ENCODE measurements around the gene CDC25B. TPM values are rescaled to one million over a fixed set of nuclear protein-coding genes. Genes with fewer than 3 reads are reported as not detected.
A peak's percentile ranks its signal among the peaks of the same experiment; 100 is the strongest.

The CDC25B gene
- total RNA-seq, 1 experiment from 2014 or later = 66.7 TPM

DNA sequence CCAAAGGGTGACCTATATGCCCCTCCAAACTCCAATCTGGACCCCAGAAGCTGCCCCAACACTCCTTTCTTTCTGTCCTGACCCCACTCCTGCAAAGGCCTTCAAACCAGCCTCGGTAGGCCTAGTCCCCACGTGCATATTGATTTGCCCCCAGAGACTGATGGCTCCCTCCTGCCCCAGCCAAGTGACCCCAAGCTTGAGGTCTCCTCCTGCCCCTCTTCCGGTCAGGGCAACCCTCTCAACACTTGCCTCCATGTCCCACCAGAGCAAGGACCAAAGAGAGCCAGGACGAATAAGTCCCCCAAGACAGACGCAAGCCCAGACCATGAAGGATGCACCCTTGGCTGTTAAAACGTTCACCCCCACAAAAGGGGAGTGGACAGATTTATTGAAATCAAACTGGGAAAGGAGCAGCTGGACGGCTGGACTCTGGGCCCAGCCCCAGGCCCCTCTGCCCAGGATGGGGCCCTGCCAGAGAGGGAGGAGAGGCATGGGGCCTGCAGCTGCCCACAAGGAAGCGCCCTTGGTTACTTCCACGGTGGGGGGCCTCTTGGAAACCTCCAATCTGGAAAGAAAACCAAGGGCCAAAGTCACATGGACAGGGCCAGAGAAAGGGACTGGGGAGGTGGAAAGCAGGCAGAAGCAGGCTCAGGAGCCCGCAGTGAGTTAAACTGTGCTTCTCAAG lies 12.5 kb upstream of the CDC25B start:
- TF ChIP-seq, protein P1, sequence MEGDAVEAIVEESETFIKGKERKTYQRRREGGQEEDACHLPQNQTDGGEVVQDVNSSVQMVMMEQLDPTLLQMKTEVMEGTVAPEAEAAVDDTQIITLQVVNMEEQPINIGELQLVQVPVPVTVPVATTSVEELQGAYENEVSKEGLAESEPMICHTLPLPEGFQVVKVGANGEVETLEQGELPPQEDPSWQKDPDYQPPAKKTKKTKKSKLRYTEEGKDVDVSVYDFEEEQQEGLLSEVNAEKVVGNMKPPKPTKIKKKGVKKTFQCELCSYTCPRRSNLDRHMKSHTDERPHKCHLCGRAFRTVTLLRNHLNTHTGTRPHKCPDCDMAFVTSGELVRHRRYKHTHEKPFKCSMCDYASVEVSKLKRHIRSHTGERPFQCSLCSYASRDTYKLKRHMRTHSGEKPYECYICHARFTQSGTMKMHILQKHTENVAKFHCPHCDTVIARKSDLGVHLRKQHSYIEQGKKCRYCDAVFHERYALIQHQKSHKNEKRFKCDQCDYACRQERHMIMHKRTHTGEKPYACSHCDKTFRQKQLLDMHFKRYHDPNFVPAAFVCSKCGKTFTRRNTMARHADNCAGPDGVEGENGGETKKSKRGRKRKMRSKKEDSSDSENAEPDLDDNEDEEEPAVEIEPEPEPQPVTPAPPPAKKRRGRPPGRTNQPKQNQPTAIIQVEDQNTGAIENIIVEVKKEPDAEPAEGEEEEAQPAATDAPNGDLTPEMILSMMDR (IDR thresholded peaks at IDR 0.05; ENCODE audit: insufficient read depth in 1 of 2, low read depth in 1 of 2, low read length in 1 of 2, severe bottlenecking in 1 of 2, unreplicated experiment in 1 of 2) = no peak
- H3K27me3 ChIP-seq (replicated peaks; ENCODE audit: control insufficient read depth, insufficient read depth, low read length) = no peaks in the 10 kb centered on the region
- H3K4me3 Mint-ChIP-seq (ENCODE audit: unreplicated experiment) = peak overlapping the region; percentile 31
- H3K4me1 ChIP-seq = peaks cover 29% of the 10 kb centered on the region
- intact Hi-C loops (cut with micrococcal nuclease; ENCODE audit: unreplicated experiment) = no loop called here
- H3K4me3 ChIP-seq (ENCODE audit: low read depth, low read length) = no peak overlapping the region
- H3K36me3 ChIP-seq (ENCODE audit: control insufficient read depth, insufficient read depth, low read length) = no peaks in the 10 kb centered on the region
- H3K36me3 Mint-ChIP-seq (ENCODE audit: insufficient read depth, unreplicated experiment) = peaks cover 14% of the 10 kb centered on the region
- H3K27ac Mint-ChIP-seq (ENCODE audit: unreplicated experiment) = no peak overlapping the region
- peaks cover 3% of the 10 kb centered on the region for H3K4me1 Mint-ChIP-seq (ENCODE audit: low read depth, unreplicated experiment)
- peaks cover 4% of the 10 kb centered on the region for H3K27me3 Mint-ChIP-seq (ENCODE audit: insufficient read depth, unreplicated experiment)
- H3K9me3 ChIP-seq = no peaks in the 10 kb centered on the region
- BruUV-seq (replicated peaks) = no TSS peak
- H3K9me3 Mint-ChIP-seq (ENCODE audit: unreplicated experiment) = no peaks in the 10 kb centered on the region
- ChIA-PET CTCF (interaction anchor here (0.6 to 2.6 kb wide), 2 partner anchors 67 to 85 kb away, joined by 4 to 7 read pairs; no protein-coding TSS in a partner anchor), POLR2A (interaction anchor here (0.5 to 0.6 kb wide), 2 partner anchors 189 to 944 kb away, joined by 4 to 6 read pairs; no protein-coding TSS in a partner anchor)
- DNase-seq = no peak

DNA sequence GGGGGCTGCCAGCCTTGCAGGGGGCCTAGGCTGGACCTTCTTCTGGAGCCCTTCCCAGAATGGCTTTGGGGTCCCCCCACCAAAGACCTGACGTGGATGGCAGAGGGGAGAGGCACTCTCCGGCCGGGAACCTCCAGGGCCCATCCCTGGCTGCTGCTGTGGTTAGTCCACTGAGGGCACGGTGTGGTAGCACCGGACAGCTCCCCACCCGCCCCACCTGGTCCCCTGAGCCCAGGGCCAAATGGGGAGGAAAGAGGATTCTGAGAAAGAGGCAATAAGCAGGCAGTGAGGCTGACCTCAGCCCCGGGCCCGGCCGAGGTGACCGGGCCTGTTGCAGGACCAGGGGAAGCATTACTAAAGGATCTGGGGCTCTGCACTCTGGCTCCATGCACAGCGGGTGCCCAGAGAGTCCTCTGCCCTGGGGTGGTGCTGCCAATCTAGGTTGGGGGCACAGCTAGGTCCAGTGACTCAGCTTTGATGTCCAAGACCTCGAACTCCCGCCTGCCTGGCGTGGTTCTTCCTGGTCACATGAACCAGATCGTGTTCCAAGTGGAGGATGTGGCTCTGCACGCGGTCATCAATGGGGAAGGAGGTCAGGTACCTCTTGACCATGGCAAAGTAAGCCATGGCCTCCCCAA lies 11.8 kb upstream of the CDC25B start:
- no peaks in the 10 kb centered on the region for H3K9me3 Mint-ChIP-seq (ENCODE audit: unreplicated experiment)
- TSS peak; percentile 86 for BruUV-seq (replicated peaks)
- intact Hi-C loops (cut with micrococcal nuclease; ENCODE audit: unreplicated experiment) = no loop called here
- H3K27ac Mint-ChIP-seq (ENCODE audit: unreplicated experiment) = no peak overlapping the region
- Histone ChIP-seq H3K4me1 (peaks cover 29% of the 10 kb centered on the region), H3K36me3 (ENCODE audit: control insufficient read depth, insufficient read depth, low read length) (no peaks in the 10 kb centered on the region), H3K9me3 (no peaks in the 10 kb centered on the region), H3K27me3 (replicated peaks; ENCODE audit: control insufficient read depth, insufficient read depth, low read length) (no peaks in the 10 kb centered on the region), H3K4me3 (ENCODE audit: low read depth, low read length) (no peak overlapping the region)
- H3K4me3 Mint-ChIP-seq (ENCODE audit: unreplicated experiment) = peak overlapping the region; percentile 30
- DNase-seq = no peak
- peaks cover 14% of the 10 kb centered on the region for H3K36me3 Mint-ChIP-seq (ENCODE audit: insufficient read depth, unreplicated experiment)
- H3K4me1 Mint-ChIP-seq (ENCODE audit: low read depth, unreplicated experiment) = peaks cover 7% of the 10 kb centered on the region
- ChIA-PET CTCF (interaction anchor here (0.6 kb wide), 1 partner anchor 84 kb away, joined by 4 read pairs; no protein-coding TSS in a partner anchor), POLR2A (interaction anchor here (1.6 kb wide), 1 partner anchor 12 kb away, joined by 5 read pairs; the partner anchor contains the start of gene CDC25B)
- peaks cover 6% of the 10 kb centered on the region for H3K27me3 Mint-ChIP-seq (ENCODE audit: insufficient read depth, unreplicated experiment)
- TF ChIP-seq, protein P1 (IDR thresholded peaks at IDR 0.05; ENCODE audit: insufficient read depth in 1 of 2, low read depth in 1 of 2, low read length in 1 of 2, severe bottlenecking in 1 of 2, unreplicated experiment in 1 of 2) = no peak

DNA sequence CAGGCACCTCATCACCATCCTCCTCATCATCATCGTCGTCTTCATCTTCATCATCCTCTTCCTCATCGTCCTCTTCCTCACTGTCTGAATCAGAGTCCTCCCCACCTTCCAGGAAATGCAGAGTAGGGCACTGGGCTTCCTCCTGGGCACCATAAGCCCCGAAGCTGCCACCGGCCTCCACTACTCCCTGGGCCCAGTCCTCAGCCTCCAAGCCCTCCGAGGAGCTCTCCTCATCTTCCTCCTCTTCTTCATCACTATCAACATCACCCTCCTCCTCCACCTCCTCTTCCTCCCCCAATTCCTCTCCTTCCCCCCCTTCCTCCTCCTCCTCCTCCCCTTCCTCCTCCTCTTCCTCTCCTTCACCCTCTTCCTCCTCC lies 11.3 kb upstream of the CDC25B start:
- TF ChIP-seq, protein P1 (IDR thresholded peaks at IDR 0.05; ENCODE audit: insufficient read depth in 1 of 2, low read depth in 1 of 2, low read length in 1 of 2, severe bottlenecking in 1 of 2, unreplicated experiment in 1 of 2) = no peak
- DNase-seq = no peak
- ChIA-PET POLR2A (interaction anchor here (1.6 kb wide), 1 partner anchor 11 kb away, joined by 5 read pairs; the partner anchor contains the start of gene CDC25B), CTCF (interaction anchor here (2.5 kb wide), 1 partner anchor 17 kb away, joined by 8 read pairs; the partner anchor contains the start of gene ADISSP)
- Mint-ChIP-seq H3K27me3 (ENCODE audit: insufficient read depth, unreplicated experiment) (peaks cover 3% of the 10 kb centered on the region), H3K9me3 (ENCODE audit: unreplicated experiment) (no peaks in the 10 kb centered on the region), H3K4me1 (ENCODE audit: low read depth, unreplicated experiment) (peaks cover 7% of the 10 kb centered on the region), H3K27ac (ENCODE audit: unreplicated experiment) (no peak overlapping the region), H3K36me3 (ENCODE audit: insufficient read depth, unreplicated experiment) (peaks cover 14% of the 10 kb centered on the region), H3K4me3 (ENCODE audit: unreplicated experiment) (peak overlapping the region; percentile 30)
- intact Hi-C loops (cut with micrococcal nuclease; ENCODE audit: unreplicated experiment) = loop anchor here (5.0 kb wide), 1 partner anchor 72 kb away; no protein-coding TSS in a partner anchor
- H3K9me3 ChIP-seq = no peaks in the 10 kb centered on the region
- no peaks in the 10 kb centered on the region for H3K27me3 ChIP-seq (replicated peaks; ENCODE audit: control insufficient read depth, insufficient read depth, low read length)
- H3K4me3 ChIP-seq (ENCODE audit: low read depth, low read length) = no peak overlapping the region; the same call in 1 of the 2 replicates
- no TSS peak for BruUV-seq (replicated peaks)
- no peaks in the 10 kb centered on the region for H3K36me3 ChIP-seq (ENCODE audit: control insufficient read depth, insufficient read depth, low read length)
- H3K4me1 ChIP-seq = peaks cover 29% of the 10 kb centered on the region

Data from Caco-2 (cell line).